Cardiac fibroblast (primary cell): Measurements from ENCODE around the gene BAZ1B.

Source experiments
- DNase-seq, 2 donors: peaks; one replicate each; pipeline versions ENCODE4 v3.0.0 to v3.0.0-alpha.2; 2010; ENCODE audit warnings: low read depth in 2 of 2
- H3K4me3 ChIP-seq, 2 donors: replicated peaks in 1 of 2; 1 replicate in 1 of 2; 2 replicates in 1 of 2; pipeline ENCODE4 v1.5.1; 2011; ENCODE audit warnings: low read depth in 2 of 2, low read length in 2 of 2, mild to moderate bottlenecking in 2 of 2, moderate library complexity in 1 of 2
- TF ChIP-seq, protein P1 (sequence below): IDR thresholded peaks from one replicate; pipeline ENCODE4 v1.5.1; 2011; ENCODE audit warnings: low read depth, mild to moderate bottlenecking, low read length, inconsistent platforms

The BAZ1B gene

DNA sequence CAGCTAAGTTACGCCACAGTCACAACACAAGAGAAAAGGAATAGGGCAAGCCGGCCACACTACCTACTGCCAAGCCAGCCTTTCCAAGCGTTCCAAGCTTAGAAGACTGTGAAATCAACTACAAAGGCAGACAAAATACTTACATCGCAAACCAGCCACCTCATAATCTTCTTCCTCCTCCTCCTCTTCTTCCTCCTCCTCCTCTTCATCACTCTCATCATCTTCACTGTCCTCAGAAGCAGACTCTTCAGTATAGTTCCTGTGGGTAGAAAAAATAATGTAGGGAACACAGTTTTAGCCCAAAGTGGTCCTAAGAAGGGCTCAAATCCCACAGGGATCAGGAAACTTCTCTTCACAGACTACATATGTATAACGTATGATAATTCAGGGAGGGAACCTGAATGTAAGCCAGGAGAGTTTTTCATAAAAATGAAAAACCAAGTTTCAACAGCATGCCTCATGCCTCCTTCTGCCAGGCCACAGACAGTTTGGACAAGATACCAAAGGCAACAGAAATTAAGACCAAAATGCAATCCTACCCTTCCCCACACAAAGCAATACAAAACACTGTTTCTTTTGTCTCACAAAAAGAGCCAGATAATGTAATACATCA is 74.9 kb downstream of the BAZ1B start:
- H3K4me3 ChIP-seq = no peak overlapping the region
- DNase-seq = no peak
- TF ChIP-seq, protein P1, sequence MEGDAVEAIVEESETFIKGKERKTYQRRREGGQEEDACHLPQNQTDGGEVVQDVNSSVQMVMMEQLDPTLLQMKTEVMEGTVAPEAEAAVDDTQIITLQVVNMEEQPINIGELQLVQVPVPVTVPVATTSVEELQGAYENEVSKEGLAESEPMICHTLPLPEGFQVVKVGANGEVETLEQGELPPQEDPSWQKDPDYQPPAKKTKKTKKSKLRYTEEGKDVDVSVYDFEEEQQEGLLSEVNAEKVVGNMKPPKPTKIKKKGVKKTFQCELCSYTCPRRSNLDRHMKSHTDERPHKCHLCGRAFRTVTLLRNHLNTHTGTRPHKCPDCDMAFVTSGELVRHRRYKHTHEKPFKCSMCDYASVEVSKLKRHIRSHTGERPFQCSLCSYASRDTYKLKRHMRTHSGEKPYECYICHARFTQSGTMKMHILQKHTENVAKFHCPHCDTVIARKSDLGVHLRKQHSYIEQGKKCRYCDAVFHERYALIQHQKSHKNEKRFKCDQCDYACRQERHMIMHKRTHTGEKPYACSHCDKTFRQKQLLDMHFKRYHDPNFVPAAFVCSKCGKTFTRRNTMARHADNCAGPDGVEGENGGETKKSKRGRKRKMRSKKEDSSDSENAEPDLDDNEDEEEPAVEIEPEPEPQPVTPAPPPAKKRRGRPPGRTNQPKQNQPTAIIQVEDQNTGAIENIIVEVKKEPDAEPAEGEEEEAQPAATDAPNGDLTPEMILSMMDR = no peak

- H3K4me3 ChIP-seq = no peak overlapping the region
- peak in 1 of 2 donors; percentile 21 for DNase-seq
- TF ChIP-seq, protein P1 = no peak
Measured at GRCh38 chr7:73446682-73447081, 75.4 kb downstream of the BAZ1B start.

DNA sequence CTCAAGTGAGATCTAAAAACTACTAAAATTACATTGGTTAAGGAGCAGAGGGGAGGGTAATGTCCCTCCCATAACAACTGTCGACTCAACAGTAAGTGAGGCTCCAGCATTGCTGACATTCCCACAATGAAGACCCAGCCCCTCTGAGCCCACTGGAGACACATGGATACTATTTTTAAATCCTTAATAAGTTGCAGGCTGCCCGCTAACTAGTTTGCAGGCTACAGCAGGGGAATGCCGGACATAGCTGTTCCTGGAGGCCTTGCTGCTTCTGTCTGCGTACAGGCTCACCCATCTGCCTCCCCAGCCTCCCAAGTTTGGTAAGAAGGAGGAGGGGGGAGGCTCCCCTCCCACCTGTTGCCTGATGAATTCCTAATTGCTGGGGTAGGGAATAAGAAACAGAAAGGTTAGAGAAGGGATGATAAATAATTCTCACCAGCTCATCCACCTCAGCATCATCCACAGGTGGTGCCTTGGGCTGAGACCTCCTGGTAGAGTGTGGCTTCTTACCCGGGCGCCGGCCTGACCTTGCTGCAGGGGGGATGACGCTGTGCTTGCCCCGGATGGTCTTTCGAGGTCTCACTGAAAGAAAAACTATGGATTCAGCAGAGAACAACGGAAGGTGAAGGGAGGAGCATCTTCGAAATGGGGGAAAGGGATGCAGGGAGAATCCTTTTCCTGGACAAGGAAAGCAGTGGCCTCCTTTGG is 78.4 kb downstream of the BAZ1B start:
- TF ChIP-seq, protein P1 = no peak
- DNase-seq = no peak
- no peak overlapping the region for H3K4me3 ChIP-seq

DNA sequence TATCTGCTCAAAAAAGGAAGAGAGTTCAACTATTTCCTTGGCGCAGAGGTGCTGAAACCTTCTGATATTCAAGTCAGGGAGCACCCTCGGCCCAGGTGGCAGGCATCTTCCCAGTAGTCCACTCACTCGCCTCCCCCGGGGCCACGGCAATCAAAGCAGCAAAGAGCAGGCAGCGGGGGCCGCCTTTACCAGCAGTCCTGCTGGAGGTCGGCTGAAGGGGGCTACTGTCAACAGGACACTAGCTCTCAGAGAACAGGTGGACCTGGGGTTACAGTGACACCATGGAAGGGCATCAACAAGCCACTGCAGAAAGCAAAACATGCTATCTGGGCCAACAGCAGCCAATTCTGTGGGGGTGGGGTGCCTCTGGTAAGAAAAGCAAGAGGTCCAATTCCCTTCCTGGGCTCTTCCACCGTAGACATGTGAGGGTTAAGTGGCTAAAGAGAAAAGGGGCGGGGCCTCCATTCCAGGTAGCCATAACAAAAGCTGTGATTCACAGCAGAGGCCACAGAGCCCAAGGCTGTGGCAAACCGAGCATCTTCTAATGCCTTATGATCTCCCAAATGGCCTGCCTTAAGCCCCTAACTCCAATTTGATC is 79.1 kb downstream of the BAZ1B start:
- TF ChIP-seq, protein P1 = no peak
- no peak overlapping the region for H3K4me3 ChIP-seq
- no peak for DNase-seq

DNA sequence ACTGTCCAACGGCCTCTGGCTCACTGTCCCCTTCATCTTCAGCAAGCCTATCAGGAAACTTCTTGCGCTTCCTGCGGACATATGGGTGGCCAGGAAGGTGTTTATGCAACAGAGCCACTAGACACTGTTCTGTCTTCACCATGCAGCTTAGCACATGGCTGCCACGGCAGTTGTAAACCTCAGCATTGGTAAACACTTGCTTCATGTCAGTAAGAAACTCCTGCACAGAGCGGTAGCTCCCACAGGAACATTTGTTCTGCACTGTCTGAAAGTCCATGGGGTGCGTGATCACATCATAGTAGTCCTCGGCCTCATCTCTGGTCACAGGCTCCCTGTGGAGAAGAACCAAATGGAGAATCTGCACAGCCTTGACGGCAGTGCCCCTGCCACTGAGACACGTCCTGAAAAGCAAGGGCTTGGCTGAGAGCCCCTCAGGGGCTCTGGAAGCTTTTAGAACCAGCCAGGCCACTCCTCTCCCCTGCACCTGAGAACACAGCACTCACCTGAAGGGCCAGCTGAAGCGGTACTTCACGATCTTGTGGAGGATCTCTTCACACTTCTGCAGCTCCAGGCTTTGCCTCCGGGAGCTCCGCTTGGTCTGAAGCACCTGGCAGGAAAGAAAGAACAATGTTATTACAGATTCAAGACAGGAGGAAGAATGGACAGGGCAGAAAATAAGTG is 79.7 kb downstream of the BAZ1B start:
- no peak overlapping the region for H3K4me3 ChIP-seq
- TF ChIP-seq, protein P1 = no peak
- DNase-seq = no peak

- DNase-seq = no peak
- TF ChIP-seq, protein P1 = no peak
- no peak overlapping the region for H3K4me3 ChIP-seq
Measured at GRCh38 chr7:73439410-73439704, 82.7 kb downstream of the BAZ1B start.
